Breast epithelium (tissue), 3 donors: ENCODE data around the gene NFATC3.

ENCODE experiments used
- POLR2A ChIP-seq: fragments of 450-650 bp; IDR thresholded peaks from one replicate; pipeline ENCODE4 v1.6.1; 2016; ENCODE audit warnings: antibody characterized with exemption, mild to moderate bottlenecking, moderate library complexity
- POLR2AphosphoS5 ChIP-seq, 3 donors: sonication (generic); formaldehyde crosslinking; IDR thresholded peaks; one replicate each; pipeline ENCODE4 v1.6.1; 2017; ENCODE audit warnings: antibody characterized with exemption in 3 of 3
- TF ChIP-seq, protein P1 (sequence below), 3 donors: fragments of 450-650 bp; IDR thresholded peaks; one replicate each; pipeline ENCODE4 v1.5.1; 2016 to 2017; ENCODE audit warnings: antibody characterized with exemption in 3 of 3, mild to moderate bottlenecking in 3 of 3, moderate library complexity in 3 of 3

GRCh38 chr16:68100488-68100887 is 15.3 kb downstream of the NFATC3 start:
- TF ChIP-seq, protein P1, sequence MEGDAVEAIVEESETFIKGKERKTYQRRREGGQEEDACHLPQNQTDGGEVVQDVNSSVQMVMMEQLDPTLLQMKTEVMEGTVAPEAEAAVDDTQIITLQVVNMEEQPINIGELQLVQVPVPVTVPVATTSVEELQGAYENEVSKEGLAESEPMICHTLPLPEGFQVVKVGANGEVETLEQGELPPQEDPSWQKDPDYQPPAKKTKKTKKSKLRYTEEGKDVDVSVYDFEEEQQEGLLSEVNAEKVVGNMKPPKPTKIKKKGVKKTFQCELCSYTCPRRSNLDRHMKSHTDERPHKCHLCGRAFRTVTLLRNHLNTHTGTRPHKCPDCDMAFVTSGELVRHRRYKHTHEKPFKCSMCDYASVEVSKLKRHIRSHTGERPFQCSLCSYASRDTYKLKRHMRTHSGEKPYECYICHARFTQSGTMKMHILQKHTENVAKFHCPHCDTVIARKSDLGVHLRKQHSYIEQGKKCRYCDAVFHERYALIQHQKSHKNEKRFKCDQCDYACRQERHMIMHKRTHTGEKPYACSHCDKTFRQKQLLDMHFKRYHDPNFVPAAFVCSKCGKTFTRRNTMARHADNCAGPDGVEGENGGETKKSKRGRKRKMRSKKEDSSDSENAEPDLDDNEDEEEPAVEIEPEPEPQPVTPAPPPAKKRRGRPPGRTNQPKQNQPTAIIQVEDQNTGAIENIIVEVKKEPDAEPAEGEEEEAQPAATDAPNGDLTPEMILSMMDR (IDR thresholded peaks at IDR 0.05) = no peak
- TF ChIP-seq POLR2A (no peak), POLR2AphosphoS5 (IDR thresholded peaks at IDR 0.05) (no peak)
